GM19395 (cell line): ENCODE results near the gene DCTD.

Source experiments
- ATAC-seq: cut with Tn5 transposase; IDR thresholded peaks from one replicate; pipeline ENCODE4 v1.9.1; 2021; ENCODE audit warnings: mild to moderate bottlenecking, moderate library complexity; ENCODE audit not compliant: unreplicated experiment

DCTD gene

GRCh38 chr4:182874304-182874751, 42.9 kb downstream of the DCTD start:
- ATAC-seq: no peak

- ATAC-seq: no peak
Measured at GRCh38 chr4:182873726-182874125, 43.5 kb downstream of the DCTD start.

GRCh38 chr4:182873289-182873688, 43.9 kb downstream of the DCTD start:
- no peak for ATAC-seq

GRCh38 chr4:182872886-182873285, 44.3 kb downstream of the DCTD start:
- no peak for ATAC-seq

DNA sequence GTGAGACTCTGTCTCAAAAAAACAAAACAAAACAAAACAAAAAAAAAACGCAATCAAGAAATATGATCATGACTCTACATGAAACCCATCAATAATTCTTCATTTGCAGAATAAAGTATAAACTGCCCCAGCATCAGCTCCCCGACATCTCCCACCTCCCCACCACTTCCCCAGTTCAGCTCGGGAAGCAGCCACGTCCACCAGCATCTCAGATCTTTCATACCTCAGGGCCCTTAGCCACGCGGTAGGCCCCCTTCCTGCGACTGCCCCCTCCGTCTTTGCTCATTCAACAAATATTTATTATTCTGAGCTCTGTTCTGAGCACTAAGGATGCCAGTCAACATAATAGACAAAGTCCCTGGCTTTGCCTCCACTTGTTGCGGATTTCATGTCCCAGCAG, 45.6 kb downstream of the DCTD start:
- no peak for ATAC-seq

DNA sequence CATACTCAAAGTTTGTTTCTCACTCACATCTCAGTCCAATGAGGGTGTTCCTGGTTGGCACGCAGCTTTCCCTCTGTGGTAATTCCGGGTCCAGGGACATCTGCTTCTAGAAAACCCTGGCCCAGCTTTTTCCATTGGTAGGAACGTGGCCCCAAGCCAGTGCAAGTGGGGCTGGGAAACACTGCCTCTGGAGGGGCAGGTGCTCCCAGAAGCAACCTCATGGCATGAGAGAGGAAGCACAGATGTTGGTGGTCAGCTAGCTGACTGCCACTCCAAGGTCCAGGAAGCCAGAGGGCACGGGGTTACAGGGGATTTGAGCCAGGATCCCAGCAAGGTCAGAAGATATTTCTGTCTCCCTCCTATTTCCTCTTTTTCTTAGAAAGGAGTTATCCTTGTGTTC, 47.5 kb downstream of the DCTD start:
- no peak for ATAC-seq

GRCh38 chr4:182866746-182867145, 50.4 kb downstream of the DCTD start:
- ATAC-seq: no peak

GRCh38 chr4:182863501-182863900, 53.7 kb downstream of the DCTD start:
- ATAC-seq: no peak

DNA sequence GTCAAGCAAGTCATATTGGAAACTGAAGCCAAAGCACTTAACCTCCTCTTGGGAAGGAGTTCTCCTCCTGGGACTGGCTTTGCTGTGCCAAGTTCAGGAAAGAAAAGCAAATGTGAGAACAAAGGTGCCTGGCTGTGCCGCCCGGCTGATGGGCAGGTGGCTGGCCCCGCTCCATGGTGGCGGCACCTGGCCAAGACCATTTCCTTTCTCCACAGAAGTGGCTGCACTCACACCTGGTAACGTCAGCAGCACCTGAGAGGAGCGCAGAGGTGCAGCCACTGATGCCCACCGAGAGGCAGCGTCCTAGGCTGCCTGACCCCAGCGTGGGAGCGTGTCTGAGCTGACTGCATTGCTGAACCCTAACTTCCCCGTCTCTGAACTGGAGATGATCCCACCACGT, 54.3 kb downstream of the DCTD start:
- no peak for ATAC-seq

- ATAC-seq: no peak
Measured at GRCh38 chr4:182862141-182862875, 54.9 kb downstream of the DCTD start.

GRCh38 chr4:182861346-182861745, 55.8 kb downstream of the DCTD start:
- no peak for ATAC-seq

- no peak for ATAC-seq
Measured at GRCh38 chr4:182859730-182860129, 57.5 kb downstream of the DCTD start.

- ATAC-seq: no peak
Measured at GRCh38 chr4:182858711-182859110, 58.5 kb downstream of the DCTD start.

DNA sequence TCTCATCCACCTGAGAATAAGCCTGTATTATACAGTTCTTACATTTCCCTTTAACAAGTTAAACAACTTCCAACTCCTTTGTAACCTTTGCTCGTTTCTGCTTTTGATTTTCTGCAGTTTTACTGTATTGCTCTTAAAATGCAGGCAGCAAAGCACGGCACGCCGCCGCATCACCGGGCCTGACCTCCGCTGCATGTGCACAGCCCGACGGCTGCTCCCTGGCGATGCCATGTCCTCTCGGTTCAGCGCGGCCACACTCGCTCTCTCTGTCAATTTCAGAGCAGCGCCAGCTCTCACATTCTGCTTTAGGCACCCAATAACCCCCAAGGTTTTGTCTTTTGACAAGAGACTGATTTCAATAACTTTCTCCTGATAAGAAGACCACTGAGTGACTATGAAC, 60.3 kb downstream of the DCTD start:
- ATAC-seq: no peak

DNA sequence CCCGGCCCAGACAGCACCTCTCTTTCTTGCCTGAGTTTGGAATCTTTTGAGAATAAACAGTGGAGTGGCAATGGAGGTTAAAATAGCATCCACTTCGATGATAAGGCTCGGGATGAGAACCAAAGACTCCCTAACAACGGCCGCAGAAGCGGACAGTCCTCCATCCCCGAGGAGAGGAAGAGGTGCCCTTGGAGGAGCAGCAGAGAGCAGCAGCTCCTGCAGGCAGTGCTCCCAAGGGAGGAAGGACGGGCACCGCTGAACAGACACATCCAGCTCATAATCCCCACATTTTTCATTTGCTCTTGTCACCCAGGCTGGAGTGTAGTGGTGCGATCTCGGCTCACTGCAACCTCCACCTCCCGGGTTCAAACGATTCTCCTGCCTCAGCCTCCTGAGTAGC, 61.3 kb downstream of the DCTD start:
- no peak for ATAC-seq

- no peak for ATAC-seq
Measured at GRCh38 chr4:182855312-182855711, 61.9 kb downstream of the DCTD start.

- no peak for ATAC-seq
Measured at GRCh38 chr4:182854466-182854865, 62.7 kb downstream of the DCTD start.

DNA sequence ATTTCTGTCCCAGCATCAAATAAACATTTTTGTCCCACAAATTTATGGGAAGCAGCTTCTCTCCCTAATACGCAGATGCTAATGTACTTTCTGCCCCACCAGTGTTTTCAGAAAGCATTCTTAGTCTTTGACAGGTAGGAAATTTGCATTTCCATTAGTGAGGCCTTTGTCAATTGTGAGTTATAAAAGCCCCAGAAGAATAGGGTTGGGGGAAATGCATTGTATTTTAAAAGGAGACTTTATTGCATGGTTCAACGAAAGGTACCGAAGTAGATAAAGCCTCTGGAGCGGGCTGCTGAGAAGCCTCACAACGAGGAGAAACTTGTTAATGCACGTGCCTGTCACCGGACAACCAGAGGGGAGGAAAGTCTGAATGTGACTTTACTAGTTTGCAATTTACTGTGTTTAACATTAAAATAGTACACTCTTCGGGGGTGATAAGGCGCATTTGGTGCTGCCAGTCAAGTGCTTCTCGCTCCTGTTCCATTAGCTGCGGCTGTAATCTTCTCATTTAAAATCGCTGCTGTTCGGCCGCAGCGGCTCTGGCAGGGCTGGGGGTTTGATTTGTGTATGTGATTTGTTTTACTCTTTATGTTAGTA, 63.4 kb downstream of the DCTD start:
- ATAC-seq: no peak

GRCh38 chr4:182848685-182849084, 68.5 kb downstream of the DCTD start:
- ATAC-seq: no peak

DNA sequence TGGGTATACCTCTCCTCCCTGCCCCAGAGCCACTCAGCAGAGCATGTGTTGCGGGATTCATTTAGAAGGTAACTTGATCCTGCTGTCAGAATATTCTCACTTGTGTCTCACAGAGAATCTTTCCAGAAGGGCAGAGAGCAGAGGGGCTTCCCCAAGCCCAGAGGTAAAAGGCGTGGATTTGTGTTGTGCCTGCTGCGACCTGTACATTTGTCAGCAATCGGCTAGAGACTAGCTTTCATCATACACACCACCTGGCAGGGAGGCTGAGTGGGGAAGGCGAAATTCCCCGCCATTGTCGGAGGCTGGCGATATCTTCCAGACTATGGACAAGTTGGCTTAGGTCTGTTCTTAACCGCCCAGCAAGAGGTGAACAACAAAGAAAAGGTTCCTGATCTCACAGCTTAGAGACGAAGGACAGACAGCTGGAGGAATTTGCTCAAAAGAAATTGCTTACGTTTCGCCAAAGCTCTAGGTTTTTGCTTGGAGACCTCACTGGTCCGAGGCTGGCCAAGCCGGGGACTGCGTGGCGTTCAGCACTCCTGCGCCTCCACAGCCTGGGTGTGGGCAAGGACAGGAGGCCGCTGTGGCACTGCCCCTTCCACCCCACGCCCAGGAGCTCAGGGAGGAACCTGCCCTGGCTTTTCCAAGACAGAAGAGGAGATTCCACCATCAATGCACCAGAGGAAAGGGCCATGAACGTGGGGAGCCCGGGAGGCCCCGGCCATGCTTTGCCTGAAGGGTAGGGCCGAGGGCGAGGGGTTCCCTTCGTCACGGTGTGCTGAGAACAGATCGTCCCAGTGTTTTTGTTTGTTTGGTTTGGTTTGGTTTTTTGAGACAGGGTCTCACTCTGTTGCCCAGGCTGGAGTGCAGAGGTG, 69.4 kb downstream of the DCTD start:
- ATAC-seq: no peak

- no peak for ATAC-seq
Measured at GRCh38 chr4:182846036-182846435, 71.2 kb downstream of the DCTD start.

GRCh38 chr4:182845618-182846017, 71.6 kb downstream of the DCTD start:
- no peak for ATAC-seq
